Stimulated activated CD4-positive, alpha-beta T cell treated with anti-CD3 and anti-CD28 coated beads, Interleukin-4, amount 100 ng/mL, for 24 hours (primary cell): Measurements from ENCODE around the gene TRAPPC8.
"Not testable (repeated sequence)": the region's sequence is repeated elsewhere in the genome, so short reads cannot be mapped to it uniquely, and the experiment has no call there.

Experiments used
- DNase-seq: peaks from one replicate; pipeline ENCODE4 v3.0.0-alpha.2; 2020

TRAPPC8 gene

GRCh38 chr18:31860488-31860887 lies 82.4 kb downstream of the TRAPPC8 start:
- DNase-seq = no peak

GRCh38 chr18:31857526-31858106 lies 85.3 kb downstream of the TRAPPC8 start:
- DNase-seq = no peak

GRCh38 chr18:31850844-31851243 lies 92.1 kb downstream of the TRAPPC8 start:
- no peak for DNase-seq

GRCh38 chr18:31840499-31840898 lies 102.4 kb downstream of the TRAPPC8 start:
- DNase-seq = no peak

- DNase-seq = no peak
Measured at GRCh38 chr18:31837879-31838278, 105.0 kb downstream of the TRAPPC8 start.

GRCh38 chr18:31835528-31836133 lies 107.3 kb downstream of the TRAPPC8 start:
- DNase-seq = no peak

- no peak for DNase-seq
Measured at GRCh38 chr18:31831903-31832302, 111.0 kb downstream of the TRAPPC8 start.

- no peak for DNase-seq
Measured at GRCh38 chr18:31830686-31831085, 112.2 kb downstream of the TRAPPC8 start.

- no peak for DNase-seq
Measured at GRCh38 chr18:31828613-31829012, 114.3 kb downstream of the TRAPPC8 start.

- DNase-seq = not testable (repeated sequence)
Measured at GRCh38 chr18:31826673-31827325, 116.1 kb downstream of the TRAPPC8 start.

GRCh38 chr18:31825772-31826171 lies 117.2 kb downstream of the TRAPPC8 start:
- DNase-seq = no peak

GRCh38 chr18:31821545-31822171 lies 121.3 kb downstream of the TRAPPC8 start:
- DNase-seq = no peak

- no peak for DNase-seq
Measured at GRCh38 chr18:31819925-31820229, 123.1 kb downstream of the TRAPPC8 start.

GRCh38 chr18:31819106-31819924 lies 123.6 kb downstream of the TRAPPC8 start:
- no peak for DNase-seq

GRCh38 chr18:31814132-31814531 lies 128.8 kb downstream of the TRAPPC8 start:
- DNase-seq = no peak

GRCh38 chr18:31810336-31811130 lies 132.4 kb downstream of the TRAPPC8 start:
- DNase-seq = not testable (repeated sequence)

GRCh38 chr18:31809049-31809448 lies 133.9 kb downstream of the TRAPPC8 start:
- DNase-seq = not testable (repeated sequence)

GRCh38 chr18:31801078-31801477 lies 141.8 kb downstream of the TRAPPC8 start:
- DNase-seq = no peak

- not testable (repeated sequence) for DNase-seq
Measured at GRCh38 chr18:31799257-31799656, 143.7 kb downstream of the TRAPPC8 start.

GRCh38 chr18:31798399-31798798 lies 144.5 kb downstream of the TRAPPC8 start:
- DNase-seq = no peak

GRCh38 chr18:31795747-31796146 lies 147.2 kb downstream of the TRAPPC8 start:
- no peak for DNase-seq

- no peak for DNase-seq
Measured at GRCh38 chr18:31793531-31793930, 149.4 kb downstream of the TRAPPC8 start.

GRCh38 chr18:31792580-31792911 lies 150.4 kb downstream of the TRAPPC8 start:
- no peak for DNase-seq
